ENCODE data around the gene FAS.

FAS gene

GRCh38 chr10:88990384-88991160 is at the start of gene FAS:
TSS of gene FAS (plus strand) at chr10:88990798. CDS start at chr10:88990877, 79 bp downstream.
- DNase-seq, result peak in 40 of 51 donors; percentile 11 to 74 (median 44)

GRCh38 chr10:88941026-88941425 is 49.6 kb upstream of the FAS start:
- no peak for DNase-seq

GRCh38 chr10:88943778-88944177 is 46.8 kb upstream of the FAS start:
- DNase-seq, result no peak

GRCh38 chr10:88944813-88945212 is 45.8 kb upstream of the FAS start:
- no peak for DNase-seq

- no peak for DNase-seq
These were observed 44.4 kb upstream of the FAS start for GRCh38 chr10:88946200-88946599.

- DNase-seq, result no peak
These were observed 43.5 kb upstream of the FAS start for GRCh38 chr10:88946965-88947590.

GRCh38 chr10:88949051-88949450 is 41.5 kb upstream of the FAS start:
- DNase-seq, result no peak

GRCh38 chr10:88949912-88950837 is 40.4 kb upstream of the FAS start:
- DNase-seq, result no peak

- DNase-seq, result no peak
These were observed 37.9 kb upstream of the FAS start, which contains the start of gene ACTA2 for GRCh38 chr10:88952647-88953111. TSS of gene ACTA2 (minus strand) at chr10:88952773. CDS start at chr10:88948930, 3,843 bp downstream.

- DNase-seq, result no peak
These were observed 36.9 kb upstream of the FAS start for GRCh38 chr10:88953662-88954061.

- DNase-seq, result no peak
These were observed 36.0 kb upstream of the FAS start for GRCh38 chr10:88954458-88955083.

- DNase-seq, result no peak
These were observed 33.2 kb upstream of the FAS start for GRCh38 chr10:88957381-88957780.

- no peak for DNase-seq
These were observed 31.9 kb upstream of the FAS start for GRCh38 chr10:88958721-88959120.

- no peak for DNase-seq
These were observed 29.8 kb upstream of the FAS start for GRCh38 chr10:88960802-88961201.

- DNase-seq, result no peak
These were observed 29.3 kb upstream of the FAS start for GRCh38 chr10:88961266-88961665.

- DNase-seq, result no peak
These were observed 28.3 kb upstream of the FAS start for GRCh38 chr10:88962336-88962735.

- DNase-seq, result no peak
These were observed 27.3 kb upstream of the FAS start for GRCh38 chr10:88963318-88963717.

- no peak for DNase-seq
These were observed 26.2 kb upstream of the FAS start for GRCh38 chr10:88964360-88964759.

- no peak for DNase-seq
These were observed 25.7 kb upstream of the FAS start for GRCh38 chr10:88964869-88965415.

- DNase-seq, result no peak
These were observed 23.8 kb upstream of the FAS start for GRCh38 chr10:88966797-88967196.

- no peak for DNase-seq
These were observed 22.2 kb upstream of the FAS start for GRCh38 chr10:88968391-88968790.
